ENCODE results near the gene GASK1B.

DNA sequence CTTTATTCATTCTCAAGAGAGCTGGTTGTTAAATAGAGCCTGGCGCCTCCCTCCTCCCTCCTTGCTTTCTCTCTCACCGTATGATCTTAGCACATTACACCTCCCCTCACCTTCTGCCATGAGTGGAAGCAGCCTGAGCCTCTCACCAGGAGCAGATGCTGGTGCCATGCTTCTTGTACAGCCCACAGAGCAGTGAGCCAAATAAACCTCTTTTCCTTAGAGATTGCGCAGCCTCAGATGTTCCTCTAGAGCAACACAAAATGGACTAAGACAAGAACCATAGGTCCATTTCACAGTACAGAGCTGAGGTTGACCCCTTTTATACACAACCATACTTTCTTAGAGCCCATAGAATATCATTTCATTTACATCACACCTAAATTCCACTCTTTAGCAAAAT is 27.4 kb upstream of the GASK1B start:
- TF ChIP-seq ETS1 (CRISPR knock-in tag; IDR thresholded peaks at IDR 0.05): no peak
- TF ChIP-seq EP300 (IDR thresholded peaks at IDR 0.05; ENCODE audit: low read depth in 2 of 2, low read length in 2 of 2): no peak
- no peak for TF ChIP-seq EP300 (CRISPR knock-in tag; IDR thresholded peaks at IDR 0.05; ENCODE audit: borderline replicate concordance)
- no peak for TF ChIP-seq SMAD1 (CRISPR knock-in tag; IDR thresholded peaks at IDR 0.05; ENCODE audit: borderline replicate concordance, low read depth)
- no peak for TF ChIP-seq IRX3 (CRISPR knock-in tag; IDR thresholded peaks at IDR 0.05; ENCODE audit: borderline replicate concordance, low read depth)
- TF ChIP-seq NFATC3 (CRISPR knock-in tag; IDR thresholded peaks at IDR 0.05): no peak
- TF ChIP-seq NFIC (IDR thresholded peaks at IDR 0.05; ENCODE audit: low read length): no peak
